IMR-90 (cell line): ENCODE measurements around the gene SRP54. TPM values are rescaled to one million over a fixed set of nuclear protein-coding genes. Genes with fewer than 3 reads are reported as not detected.

Experiments used
- ATAC-seq: fragments of 200-7000 bp; cut with Tn5 transposase; 2 replicates; pipeline ENCODE4 v1.9.1; 2020; ENCODE audit warnings: low read depth, mild to moderate bottlenecking, moderate library complexity
- BruUV-seq: library from RNA; stranded (reverse); fragments of 400-500 nt; replicated peaks from 2 replicates; lab custom pipeline; 2021; lab: Mats Ljungman, UMichigan
- CTCF ChIA-PET: fragments of 300-600 bp; formaldehyde crosslinking; extraction: SDS; loops from one replicate; lab custom pipeline; 2021; ENCODE audit warnings: antibody characterized with exemption; lab: Yijun Ruan, JAX
- POLR2A ChIA-PET: fragments of 300-600 bp; sonication (Branson Sonifier 250); formaldehyde crosslinking; loops from one replicate; lab custom pipeline; 2022; ENCODE audit warnings: antibody characterized with exemption; ENCODE audit not compliant: unreplicated experiment; lab: Charles Lee
- DNase-seq: peaks from one replicate; pipeline ENCODE4 v3.0.0; 2013
- H2AFZ ChIP-seq: replicated peaks from 2 replicates; pipeline ENCODE3; 2013; ENCODE audit warnings: low read length, mild to moderate bottlenecking; ENCODE audit not compliant: poor library complexity
- H2AK5ac ChIP-seq: 2 replicates; pipeline ENCODE4 v1.6.1; 2013; ENCODE audit warnings: low read depth, low read length, inconsistent platforms
- H2AK9ac ChIP-seq: replicated peaks from 2 replicates; pipeline ENCODE3; 2013; ENCODE audit warnings: mild to moderate bottlenecking, low read depth, low read length, moderate library complexity; ENCODE audit not compliant: poor library complexity
- H2BK120ac ChIP-seq: 2 replicates; pipeline ENCODE4 v1.6.1; 2013; ENCODE audit warnings: low read depth, low read length, inconsistent platforms
- H2BK15ac ChIP-seq: 3 replicates; pipeline ENCODE4 v1.6.1; 2013; ENCODE audit warnings: low read depth, low read length, inconsistent platforms
- H2BK20ac ChIP-seq: 2 replicates; pipeline ENCODE4 v1.6.1; 2013; ENCODE audit warnings: low read depth, mild to moderate bottlenecking, inconsistent platforms, low read length, moderate library complexity
- H2BK5ac ChIP-seq: 2 replicates; pipeline ENCODE4 v1.6.1; 2013; ENCODE audit warnings: mild to moderate bottlenecking, low read depth, low read length, inconsistent platforms; ENCODE audit not compliant: poor library complexity, severe bottlenecking
- H3K14ac ChIP-seq: replicated peaks from 2 replicates; pipeline ENCODE4 v1.6.1; 2013; ENCODE audit warnings: low read depth, low read length, inconsistent platforms
- H3K18ac ChIP-seq: 2 replicates; pipeline ENCODE4 v1.6.1; 2013; ENCODE audit warnings: low read depth, low read length, control low read depth
- H3K23ac ChIP-seq: 2 replicates; pipeline ENCODE4 v1.6.1; 2013; ENCODE audit warnings: low read depth, low read length, inconsistent platforms
- H3K27ac ChIP-seq: 2 replicates; pipeline ENCODE4 v1.5.1; 2013; ENCODE audit warnings: mild to moderate bottlenecking, control low read depth, low read length; ENCODE audit not compliant: insufficient read depth
- H3K27me3 ChIP-seq: 2 replicates; pipeline ENCODE4 v1.6.1; 2013; ENCODE audit warnings: low read length; ENCODE audit not compliant: control insufficient read depth, insufficient read depth
- H3K36me3 ChIP-seq: 2 replicates; pipeline ENCODE4 v1.6.1; 2013; ENCODE audit warnings: low read length, mixed read lengths; ENCODE audit not compliant: control insufficient read depth, insufficient read depth
- H3K4ac ChIP-seq: 2 replicates; pipeline ENCODE4 v1.6.1; 2013; ENCODE audit warnings: low read depth, low read length, inconsistent platforms
- H3K4me1 ChIP-seq: 2 replicates; pipeline ENCODE4 v1.6.1; 2013; ENCODE audit warnings: low read length, mixed read lengths; ENCODE audit not compliant: control insufficient read depth, insufficient read depth
- H3K4me2 ChIP-seq: 2 replicates; pipeline ENCODE4 v1.6.1; 2013; ENCODE audit warnings: low read depth, mild to moderate bottlenecking, control low read depth, low read length, moderate library complexity
- H3K4me3 ChIP-seq: 2 replicates; pipeline ENCODE4 v1.5.1; 2013; ENCODE audit warnings: low read depth, mild to moderate bottlenecking, control low read depth, low read length, moderate library complexity; ENCODE audit not compliant: insufficient read depth
- H3K56ac ChIP-seq: 2 replicates; pipeline ENCODE4 v1.6.1; 2013; ENCODE audit warnings: low read length, inconsistent platforms; ENCODE audit not compliant: insufficient read depth; ENCODE audit errors: extremely low read depth
- H3K79me1 ChIP-seq, 2 experiments: 2 replicates each; pipeline ENCODE4 v1.6.1; 2013; ENCODE audit warnings: low read length in 2 of 2, inconsistent platforms in 1 of 2, low read depth in 1 of 2
- H3K9ac ChIP-seq: 2 replicates; pipeline ENCODE4 v1.6.1; 2013; ENCODE audit warnings: low read depth, low read length, control low read depth
- H3K9me1 ChIP-seq: 2 replicates; pipeline ENCODE4 v1.6.1; 2013; ENCODE audit warnings: low read length, inconsistent platforms; ENCODE audit not compliant: insufficient read depth
- H3K9me3 ChIP-seq: 2 replicates; pipeline ENCODE4 v1.6.1; 2013; ENCODE audit warnings: low read length; ENCODE audit not compliant: control insufficient read depth, insufficient read depth
- H4K20me1 ChIP-seq: 2 replicates; pipeline ENCODE4 v1.6.1; 2013; ENCODE audit warnings: low read length, inconsistent platforms; ENCODE audit not compliant: insufficient read depth
- H4K5ac ChIP-seq: 2 replicates; pipeline ENCODE4 v1.6.1; 2013; ENCODE audit warnings: mild to moderate bottlenecking, low read depth, low read length, control low read depth
- H4K8ac ChIP-seq, 2 experiments: 2 replicates each; pipeline ENCODE4 v1.6.1; 2013; ENCODE audit warnings: low read depth in 2 of 2, low read length in 2 of 2, control low read depth in 1 of 2, inconsistent platforms in 1 of 2
- H4K91ac ChIP-seq: 2 replicates; pipeline ENCODE4 v1.6.1; 2013; ENCODE audit warnings: low read depth, low read length, inconsistent platforms; ENCODE audit not compliant: insufficient read depth
- BHLHE40 ChIP-seq: fragments of 150-350 bp; IDR thresholded peaks from 2 replicates; pipeline ENCODE4 v1.6.1; 2016; ENCODE audit warnings: mild to moderate bottlenecking, low read depth, low read length
- CEBPB ChIP-seq: IDR thresholded peaks from 2 replicates; pipeline ENCODE4 v1.6.1; 2012; ENCODE audit warnings: low read depth, low read length, improper control_type of control experiment
- CHD1 ChIP-seq: IDR thresholded peaks from 2 replicates; pipeline ENCODE4 v1.6.1; 2012; ENCODE audit warnings: low read depth, low read length, improper control_type of control experiment
- ELK1 ChIP-seq: fragments of 150-350 bp; IDR thresholded peaks from 2 replicates; pipeline ENCODE4 v1.6.1; 2016; ENCODE audit warnings: low read depth, mild to moderate bottlenecking, low read length, moderate library complexity, borderline replicate concordance
- FOS ChIP-seq: fragments of 150-350 bp; IDR thresholded peaks from 2 replicates; pipeline ENCODE4 v1.6.1; 2016; ENCODE audit warnings: low read depth, low read length
- MAFK ChIP-seq: IDR thresholded peaks from 2 replicates; pipeline ENCODE4 v1.6.1; 2012; ENCODE audit warnings: low read depth, low read length, improper control_type of control experiment
- MXI1 ChIP-seq: IDR thresholded peaks from 2 replicates; pipeline ENCODE4 v1.6.1; 2012; ENCODE audit warnings: low read depth, mild to moderate bottlenecking, low read length, moderate library complexity, borderline replicate concordance
- POLR2A ChIP-seq: IDR thresholded peaks from 2 replicates; pipeline ENCODE4 v1.6.1; 2012; ENCODE audit warnings: mild to moderate bottlenecking, low read depth, low read length
- RAD21 ChIP-seq: IDR thresholded peaks from 2 replicates; pipeline ENCODE4 v1.6.1; 2012; ENCODE audit warnings: low read length, improper control_type of control experiment
- RCOR1 ChIP-seq: IDR thresholded peaks from 2 replicates; pipeline ENCODE4 v1.6.1; 2012; ENCODE audit warnings: mild to moderate bottlenecking, low read length, improper control_type of control experiment; ENCODE audit not compliant: insufficient replicate concordance
- RFX5 ChIP-seq: IDR thresholded peaks from 2 replicates; pipeline ENCODE4 v1.8.0; 2012; ENCODE audit warnings: low read depth, mild to moderate bottlenecking, low read length, moderate library complexity
- SMC3 ChIP-seq: fragments of 150-350 bp; IDR thresholded peaks from 2 replicates; pipeline ENCODE4 v1.6.1; 2016; ENCODE audit warnings: low read depth, mild to moderate bottlenecking, antibody characterized with exemption, low read length, moderate library complexity
- USF2 ChIP-seq: fragments of 150-350 bp; IDR thresholded peaks from 2 replicates; pipeline ENCODE4 v1.6.1; 2017; ENCODE audit warnings: mild to moderate bottlenecking, antibody characterized with exemption, low read length, low read depth
- WGBS, 2 experiments: methylation state at CpG; one replicate each; pipeline versions ENCODE4 v1.1.5 to v1.1.7; 2013; ENCODE audit warnings: missing lambda C conversion rate in 2 of 2; ENCODE audit not compliant: insufficient read length in 1 of 2; ENCODE audit errors: extremely low coverage in 2 of 2; 5-methylcytosine and 5-hydroxymethylcytosine counted together
- dilution Hi-C: fragments of 300-500 bp; cut with HindIII; formaldehyde crosslinking; loops from one replicate; pipeline ENCODE4 v1.14.3; 2018; ENCODE audit warnings: low sequenced_read_pairs; ENCODE audit not compliant: unreplicated experiment
- in situ Hi-C: fragments of 300-500 bp; cut with MboI; formaldehyde crosslinking; loops from 3 replicates; pipeline ENCODE4 v1.14.3; 2019; ENCODE audit warnings: low sequenced_read_pairs, inconsistent platforms, mixed read lengths
- intact Hi-C: fragments of 100-400 bp; cut with micrococcal nuclease; formaldehyde crosslinking; loops from 2 replicates; pipeline ENCODE4 v1.10.0; 2022
- polyA plus RNA-seq, 3 experiments: library from polyadenylated mRNA; depleted of rRNA; stranded (reverse); fragments of >200 nt; gene quantifications; 2 replicates each; pipeline ENCODE4 v1.2.3, GENCODE V29; 2012; ENCODE audit warnings: low replicate concordance in 1 of 3
- total RNA-seq: library from RNA; depleted of rRNA; stranded (reverse); fragments of >200 nt; gene quantifications from 2 replicates; pipeline ENCODE4 v1.2.3, GENCODE V29; 2012
- TF ChIP-seq, protein P1 (sequence below): conservative IDR thresholded peaks from 2 replicates; pipeline ENCODE4 v1.5.1; 2012; ENCODE audit warnings: mild to moderate bottlenecking, low read depth, low read length, improper control_type of control experiment

Gene SRP54
- total and polyA plus RNA-seq, 2 of the 4 experiments (the other 2 are of a cell fraction): 56.2 to 63.3 TPM

DNA sequence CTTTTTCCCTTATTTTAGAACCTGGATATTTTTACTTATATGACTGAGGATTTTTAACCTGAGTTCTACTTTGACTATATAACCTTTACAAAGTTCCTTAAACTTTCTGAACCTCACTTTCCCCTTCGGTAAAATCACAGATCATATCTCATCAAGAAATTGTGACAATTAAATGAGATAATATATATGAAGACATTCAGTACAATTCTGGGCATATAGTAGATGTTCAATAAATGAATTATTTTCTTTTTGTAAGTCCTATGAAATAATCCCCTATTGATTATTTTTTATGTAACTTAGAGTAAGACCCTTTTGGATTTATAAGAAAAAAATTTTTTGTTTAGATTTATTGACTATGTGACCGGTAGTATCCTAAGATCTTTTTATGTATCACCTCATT, 45.6 kb downstream of the SRP54 start:
- Histone ChIP-seq H2BK20ac (no peak overlapping the region), H3K79me1 (peaks cover 0 to 4% of the 10 kb centered on the region in 2 experiments; a peak in 1 of 4 replicates), H3K9ac (no peak overlapping the region), H3K4me3 (no peak overlapping the region), H3K9me3 (no peaks in the 10 kb centered on the region; the same call in 1 of the 2 replicates), H3K4ac (no peak overlapping the region), H3K36me3 (peaks cover 47% of the 10 kb centered on the region), H3K27me3 (no peaks in the 10 kb centered on the region), H3K23ac (no peak overlapping the region), H3K4me2 (no peak overlapping the region), H3K27ac (no peak overlapping the region), H4K8ac (no peak overlapping the region), H2AK5ac (no peak overlapping the region), H4K5ac (no peak overlapping the region), H2BK15ac (no peak overlapping the region), H2BK120ac (no peak overlapping the region), H2BK5ac (no peak overlapping the region), H3K14ac (no peak overlapping the region), H3K9me1 (no peaks in the 10 kb centered on the region), H3K56ac (no peak overlapping the region), H3K4me1 (no peaks in the 10 kb centered on the region), H2AK9ac (no peak overlapping the region), H2AFZ (no peak overlapping the region), H4K91ac (no peak overlapping the region), H3K18ac (no peak overlapping the region), H4K20me1 (no peaks in the 10 kb centered on the region)
- dilution Hi-C loops: no loop called here
- in situ Hi-C loops: no loop called here
- no peak for TF ChIP-seq POLR2A
- no peak for TF ChIP-seq SMC3
- no peak for TF ChIP-seq MAFK
- no peak for TF ChIP-seq BHLHE40
- TF ChIP-seq RAD21: no peak
- no peak for TF ChIP-seq MXI1
- no peak for TF ChIP-seq ELK1
- TF ChIP-seq, protein P1, sequence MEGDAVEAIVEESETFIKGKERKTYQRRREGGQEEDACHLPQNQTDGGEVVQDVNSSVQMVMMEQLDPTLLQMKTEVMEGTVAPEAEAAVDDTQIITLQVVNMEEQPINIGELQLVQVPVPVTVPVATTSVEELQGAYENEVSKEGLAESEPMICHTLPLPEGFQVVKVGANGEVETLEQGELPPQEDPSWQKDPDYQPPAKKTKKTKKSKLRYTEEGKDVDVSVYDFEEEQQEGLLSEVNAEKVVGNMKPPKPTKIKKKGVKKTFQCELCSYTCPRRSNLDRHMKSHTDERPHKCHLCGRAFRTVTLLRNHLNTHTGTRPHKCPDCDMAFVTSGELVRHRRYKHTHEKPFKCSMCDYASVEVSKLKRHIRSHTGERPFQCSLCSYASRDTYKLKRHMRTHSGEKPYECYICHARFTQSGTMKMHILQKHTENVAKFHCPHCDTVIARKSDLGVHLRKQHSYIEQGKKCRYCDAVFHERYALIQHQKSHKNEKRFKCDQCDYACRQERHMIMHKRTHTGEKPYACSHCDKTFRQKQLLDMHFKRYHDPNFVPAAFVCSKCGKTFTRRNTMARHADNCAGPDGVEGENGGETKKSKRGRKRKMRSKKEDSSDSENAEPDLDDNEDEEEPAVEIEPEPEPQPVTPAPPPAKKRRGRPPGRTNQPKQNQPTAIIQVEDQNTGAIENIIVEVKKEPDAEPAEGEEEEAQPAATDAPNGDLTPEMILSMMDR: no peak
- no peak for TF ChIP-seq CHD1
- TF ChIP-seq RFX5: no peak
- no peak for TF ChIP-seq FOS
- TF ChIP-seq RCOR1: no peak
- TF ChIP-seq CEBPB: no peak
- TF ChIP-seq USF2: no peak
- no peak for DNase-seq
- ATAC-seq: no peak
- ChIA-PET POLR2A (no interaction called here), CTCF (interaction anchor here (1.0 kb wide), 1 partner anchor 18 kb away, joined by 3 read pairs; no protein-coding TSS in a partner anchor)
- WGBS, 2 experiments: no CpG with 5 or more reads among the region's 2 CpGs
- intact Hi-C loops: no loop called here
- no TSS peak for BruUV-seq
